Hematopoietic multipotent progenitor cell (in vitro differentiated cells): ENCODE measurements around the gene CHCHD10. TPM values are rescaled to one million over a fixed set of nuclear protein-coding genes. Genes with fewer than 3 reads are reported as not detected.
"Not testable (repeated sequence)": the region's sequence is repeated elsewhere in the genome, so short reads cannot be mapped to it uniquely, and the experiment has no call there.

Experiments
- DNase-seq, 3 donors: peaks; one replicate each; pipeline ENCODE4 v3.0.0-alpha.2; 2011 to 2015; ENCODE audit warnings: low read depth in 2 of 3, low spot score in 2 of 3
- total RNA-seq: library from RNA; depleted of rRNA; stranded (reverse); fragments of >200 nt; gene quantifications from one replicate; pipeline ENCODE4 v1.2.3, GENCODE V29; 2012

The CHCHD10 gene
- total RNA-seq, 1 donor = 11.0 TPM

GRCh38 chr22:23751441-23751996 lies 16.3 kb downstream of the CHCHD10 start:
- no peak for DNase-seq

GRCh38 chr22:23750714-23751440 lies 16.9 kb downstream of the CHCHD10 start, which contains the start of gene ZNF70:
TSS of gene ZNF70 (minus strand) at chr22:23751112. CDS start at chr22:23745140, 5,972 bp downstream.
- DNase-seq = peak; percentile 75 to 88 (median 88)

DNA sequence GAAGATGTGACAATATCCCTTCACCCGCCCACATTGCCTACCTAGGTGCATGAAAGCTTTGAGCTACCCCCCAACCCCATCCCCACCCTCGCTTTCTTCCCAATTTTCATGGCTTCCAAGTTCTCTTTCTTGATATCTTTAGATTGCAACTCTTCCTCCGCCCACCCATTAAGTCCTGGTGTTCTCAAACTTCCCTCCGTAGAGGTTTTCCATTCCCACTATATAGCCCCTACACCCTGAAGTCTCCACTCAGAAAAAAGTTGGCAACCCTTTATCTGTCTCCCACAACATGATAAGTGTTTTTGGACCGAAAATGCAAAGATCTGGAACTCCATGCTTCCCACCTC lies 17.4 kb downstream of the CHCHD10 start:
- DNase-seq = no peak

DNA sequence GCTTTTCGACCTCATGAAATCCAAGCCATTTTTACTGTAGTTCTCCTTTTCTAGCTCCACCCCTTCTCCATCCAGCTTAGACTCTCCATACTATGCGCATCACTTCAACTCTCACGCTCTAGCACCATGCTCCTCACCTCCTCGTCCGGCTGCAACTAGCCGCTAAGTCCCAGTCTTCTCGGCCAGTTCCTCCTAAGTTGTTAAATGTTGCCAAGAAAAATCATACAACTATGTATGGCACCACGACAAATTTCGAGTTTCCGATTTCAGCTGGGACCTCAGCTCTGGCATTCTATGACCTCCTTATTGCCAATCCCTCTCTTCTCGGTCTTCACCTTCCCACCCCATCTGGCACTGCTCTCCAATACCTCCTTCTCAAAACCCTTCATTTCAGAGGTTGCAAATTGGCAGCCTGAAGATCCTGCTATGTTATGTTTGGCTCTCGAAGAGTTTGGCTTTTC lies 17.9 kb downstream of the CHCHD10 start:
- DNase-seq = no peak

DNA sequence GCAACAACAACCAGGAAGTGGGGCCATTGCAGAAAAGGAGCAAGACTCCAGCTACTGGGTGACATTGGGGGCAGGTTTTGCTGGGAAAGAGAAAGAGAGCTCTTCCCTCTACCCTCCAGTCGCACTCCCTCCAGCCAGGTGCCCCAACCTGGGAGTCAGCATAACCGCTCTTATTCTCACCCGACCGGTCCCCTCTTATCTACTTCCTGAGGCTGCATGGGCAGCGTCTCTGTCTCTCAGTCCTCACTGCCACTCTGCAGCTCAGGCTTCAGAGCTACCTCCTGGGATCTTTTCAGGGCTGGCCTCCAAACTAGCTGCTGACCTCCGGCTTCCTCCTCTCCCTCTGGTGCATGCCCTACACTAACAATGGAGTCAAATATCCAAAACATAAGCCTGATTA lies 22.0 kb downstream of the CHCHD10 start:
- no peak for DNase-seq

- DNase-seq = no peak
Measured at GRCh38 chr22:23744485-23744884, 23.3 kb downstream of the CHCHD10 start.

- no peak for DNase-seq
Measured at GRCh38 chr22:23744001-23744400, 23.8 kb downstream of the CHCHD10 start.

DNA sequence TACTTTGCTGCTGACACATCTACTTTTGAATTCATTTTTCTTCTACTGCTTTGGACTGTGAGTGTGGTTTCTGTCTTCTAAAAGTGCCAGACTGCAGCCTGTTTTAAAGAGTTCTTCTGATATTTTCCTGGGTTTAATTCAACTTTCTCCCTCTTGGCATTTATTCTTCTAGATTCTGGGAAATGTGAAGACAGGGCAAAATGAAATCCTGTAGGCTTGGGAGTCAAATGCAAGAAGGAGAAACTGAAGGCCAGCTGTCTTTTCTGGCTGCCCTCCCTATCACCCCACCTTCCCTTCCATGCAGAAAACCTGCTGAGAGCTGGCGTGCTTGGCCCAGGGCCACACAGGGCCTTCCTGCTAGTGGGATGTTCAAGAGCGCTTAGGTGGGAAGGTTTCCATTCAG lies 24.5 kb downstream of the CHCHD10 start:
- no peak for DNase-seq

DNA sequence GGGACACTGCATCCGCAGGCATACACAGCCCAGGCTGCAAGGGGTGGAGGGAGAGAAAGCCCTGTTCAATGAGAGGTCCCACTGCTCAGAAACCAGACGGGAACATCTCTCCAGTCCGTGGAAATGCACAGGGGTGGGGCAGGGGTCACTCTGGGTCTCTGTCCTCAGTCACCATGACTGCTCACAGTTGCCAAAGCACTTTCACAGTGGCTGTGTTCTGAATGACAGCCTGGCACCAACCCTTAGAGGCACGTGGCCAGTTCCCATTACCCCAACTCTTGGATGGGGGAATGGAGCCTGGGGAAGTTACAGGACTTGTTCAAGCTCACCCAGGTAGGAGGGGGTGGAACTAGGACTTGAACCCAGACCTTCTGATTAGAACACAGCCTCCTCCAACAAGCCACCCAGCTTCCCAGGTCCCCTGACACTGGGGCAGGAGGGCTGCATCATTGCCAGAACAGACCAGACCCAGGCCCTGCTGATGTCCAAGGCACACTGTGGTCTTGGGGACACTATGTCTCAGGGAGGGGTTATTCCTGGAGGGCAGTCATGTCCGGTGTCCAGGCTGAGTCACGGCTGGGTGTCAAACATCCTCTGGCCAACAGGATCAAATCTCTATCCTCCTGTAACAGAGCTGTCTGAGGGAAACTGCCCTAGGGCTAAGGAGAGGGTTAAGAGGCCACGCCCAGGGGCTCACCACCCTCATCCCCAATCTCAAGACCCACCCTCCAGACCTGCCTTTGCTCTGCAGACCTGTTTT lies 25.1 kb downstream of the CHCHD10 start:
- no peak for DNase-seq

- no peak for DNase-seq
Measured at GRCh38 chr22:23737696-23738095, 30.1 kb downstream of the CHCHD10 start.

DNA sequence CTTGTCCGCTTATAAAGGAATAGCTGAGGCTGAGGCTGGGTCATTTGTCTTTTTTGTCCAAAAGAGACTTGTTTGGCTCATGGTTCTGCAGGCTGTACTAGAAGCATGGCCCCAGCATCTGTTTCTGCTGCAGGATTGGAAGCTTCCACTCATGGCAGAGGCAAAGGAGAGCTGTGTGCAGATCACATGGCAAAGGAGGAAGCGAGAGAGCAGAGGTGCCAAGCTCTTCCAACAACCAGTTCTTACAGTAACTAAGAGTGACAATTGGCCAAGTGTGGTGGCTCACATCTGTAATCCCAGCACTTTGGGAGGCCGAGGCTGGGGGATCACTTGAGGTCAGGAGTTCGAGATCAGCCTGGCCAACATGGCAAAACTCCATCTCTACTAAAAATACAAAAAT lies 39.7 kb downstream of the CHCHD10 start:
- DNase-seq = not testable (repeated sequence)

DNA sequence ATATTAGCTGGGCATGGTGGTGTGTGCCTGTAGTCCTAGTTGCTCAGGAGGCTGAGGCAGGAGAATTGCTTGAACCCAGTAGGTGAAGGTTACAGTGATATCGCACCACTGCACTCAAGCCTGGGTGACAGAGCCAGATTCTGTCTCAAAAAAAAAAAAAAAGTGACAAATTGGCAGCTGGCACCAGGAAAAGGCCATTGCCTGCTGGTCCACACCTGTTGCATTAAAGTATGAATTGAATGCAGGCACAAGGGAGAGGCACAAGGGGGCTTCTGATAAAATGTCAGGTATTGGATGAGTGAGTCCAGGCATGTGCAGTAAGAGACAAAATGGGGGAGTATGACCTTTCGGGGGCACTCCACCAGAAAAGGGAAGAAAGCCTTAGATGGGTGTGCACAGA lies 45.0 kb downstream of the CHCHD10 start:
- no peak for DNase-seq

GRCh38 chr22:23722160-23722559 lies 45.6 kb downstream of the CHCHD10 start:
- DNase-seq = no peak

DNA sequence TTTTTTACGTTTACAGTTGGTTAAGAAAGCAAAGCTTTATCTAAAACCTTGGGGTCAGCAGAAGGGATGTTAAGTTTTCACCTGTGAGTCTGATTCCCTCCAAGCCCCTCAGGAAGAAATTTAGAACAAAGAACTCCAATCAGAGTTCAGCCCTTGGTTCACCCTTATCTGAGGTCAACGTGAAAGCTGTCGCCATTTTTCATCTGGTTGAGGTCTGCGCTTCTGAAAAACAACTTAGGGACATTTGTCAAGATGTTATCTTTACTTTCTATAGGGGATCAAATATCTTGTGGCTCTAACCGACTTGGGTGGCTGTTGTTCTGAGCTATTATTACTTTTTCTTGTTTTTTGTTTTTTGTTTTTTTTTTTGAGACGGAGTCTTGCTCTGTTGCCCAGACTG lies 46.9 kb downstream of the CHCHD10 start:
- no peak for DNase-seq

DNA sequence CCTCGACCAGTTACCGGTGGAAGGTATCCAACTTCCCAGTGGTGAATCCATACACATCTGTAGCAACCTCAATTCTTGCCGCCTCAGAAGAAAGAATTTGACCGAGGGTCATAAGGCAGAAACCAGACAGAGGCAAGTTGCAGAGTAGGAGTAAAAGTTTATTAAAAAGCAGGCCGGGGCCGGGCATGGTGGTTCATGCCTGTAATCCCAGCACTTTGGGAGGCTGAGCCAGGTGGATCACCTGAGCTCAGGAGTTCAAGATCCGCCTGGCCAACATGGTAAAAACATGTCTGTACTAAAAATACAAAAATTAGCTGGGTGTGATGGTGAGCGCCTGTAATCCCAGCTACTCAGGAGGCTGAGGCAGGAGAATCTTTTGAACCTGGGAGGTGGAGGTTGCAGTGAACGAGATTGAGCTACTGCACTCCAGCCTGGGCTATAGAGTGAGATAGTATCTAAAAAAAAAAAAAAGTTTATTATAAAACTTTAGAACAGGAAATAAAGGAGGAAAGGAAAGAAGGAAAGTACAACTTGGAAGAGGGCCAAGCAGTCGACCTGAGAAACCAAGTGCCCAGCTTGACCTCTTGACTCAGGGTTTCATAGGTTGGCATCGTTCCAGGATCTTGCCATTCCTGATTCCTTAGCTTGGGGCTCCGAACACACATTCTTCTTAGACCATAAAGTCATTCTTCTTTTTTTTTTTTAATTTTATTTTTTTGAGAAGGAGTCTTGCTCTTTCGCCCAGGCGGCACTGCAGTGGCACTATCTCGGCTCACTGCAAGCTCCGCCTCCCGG lies 49.2 kb downstream of the CHCHD10 start:
- no peak for DNase-seq

- DNase-seq = peak; percentile 66 to 89 (median 86)
Measured at GRCh38 chr22:23716811-23717801, 50.7 kb downstream of the CHCHD10 start.
